ENCODE data around the gene DTHD1. TPM values are rescaled to one million over a fixed set of nuclear protein-coding genes. Genes with fewer than 3 reads are reported as not detected.

The DTHD1 gene
- total and polyA plus RNA-seq, 12 donors, result 0.03 to 0.61 (median 0.08) TPM; not detected in 7

- Histone ChIP-seq H3K9me3 (replicated peaks in 1 of 3) (peaks cover 0 to 2% (median 0%) of the 10 kb centered on the region in 3 donors), H3K27me3 (no peaks in the 10 kb centered on the region), H3K27ac (no peak overlapping the region), H3K4me1 (replicated peaks in 1 of 2) (no peaks in the 10 kb centered on the region), H3K36me3 (replicated peaks in 1 of 2) (no peaks in the 10 kb centered on the region), H3K4me3 (no peak overlapping the region)
- no peak for TF ChIP-seq POLR2A (IDR thresholded peaks at IDR 0.05)
- no peak for TF ChIP-seq CTCF (IDR thresholded peaks at IDR 0.05)
- intact Hi-C loops (cut with DNase I), result no loop called here
- DNase-seq, result no peak
- 69 to 75% (median 73%) methylated on average over 7 of the region's 7 CpGs for WGBS, 4 donors
Observed at GRCh38 chr4:36292556-36293188, 11.3 kb downstream of the DTHD1 start.

GRCh38 chr4:36301127-36301526, 19.7 kb downstream of the DTHD1 start:
- intact Hi-C loops (cut with DNase I), result no loop called here
- no peak for DNase-seq
- whole genome bisulfite sequencing, 4 donors, result 76 to 83% (median 79%) methylated on average over 2 of the region's 2 CpGs
- Histone ChIP-seq H3K4me3 (no peak overlapping the region), H3K4me1 (replicated peaks in 1 of 2) (no peaks in the 10 kb centered on the region), H3K36me3 (replicated peaks in 1 of 2) (no peaks in the 10 kb centered on the region), H3K9me3 (replicated peaks in 1 of 3) (no peaks in the 10 kb centered on the region), H3K27me3 (no peaks in the 10 kb centered on the region), H3K27ac (no peak overlapping the region)
- TF ChIP-seq CTCF (IDR thresholded peaks at IDR 0.05) (no peak), POLR2A (IDR thresholded peaks at IDR 0.05) (no peak)

- WGBS, 4 donors, result 52 to 66% (median 63%) methylated on average over 3 of the region's 3 CpGs
- Histone ChIP-seq H3K9me3 (replicated peaks in 1 of 3) (no peaks in the 10 kb centered on the region), H3K4me1 (replicated peaks in 1 of 2) (no peaks in the 10 kb centered on the region), H3K27me3 (no peaks in the 10 kb centered on the region), H3K4me3 (no peak overlapping the region), H3K27ac (no peak overlapping the region), H3K36me3 (replicated peaks in 1 of 2) (no peaks in the 10 kb centered on the region)
- intact Hi-C loops (cut with DNase I), result no loop called here
- no peak for DNase-seq
- TF ChIP-seq CTCF (IDR thresholded peaks at IDR 0.05) (no peak), POLR2A (IDR thresholded peaks at IDR 0.05) (no peak)
Observed at GRCh38 chr4:36303426-36304137, 22.2 kb downstream of the DTHD1 start.

- no peaks in the 10 kb centered on the region for H3K36me3 ChIP-seq (replicated peaks in 1 of 2)
- H3K27me3 ChIP-seq, result no peaks in the 10 kb centered on the region
- DNase-seq, result no peak
- intact Hi-C loops (cut with DNase I), result no loop called here
- no peak overlapping the region for H3K4me3 ChIP-seq
- H3K9me3 ChIP-seq (replicated peaks in 1 of 3), result no peaks in the 10 kb centered on the region
- WGBS, 4 donors, result 45 to 59% (median 52%) methylated on average over 1 of the region's 1 CpG
- TF ChIP-seq CTCF (IDR thresholded peaks at IDR 0.05) (no peak), POLR2A (IDR thresholded peaks at IDR 0.05) (no peak)
- no peaks in the 10 kb centered on the region for H3K4me1 ChIP-seq (replicated peaks in 1 of 2)
- H3K27ac ChIP-seq, result no peak overlapping the region
Observed at GRCh38 chr4:36304138-36304681, 22.8 kb downstream of the DTHD1 start.
